Rectal smooth muscle tissue (tissue), 1 donor: Measurements from ENCODE around the gene RASSF5.

Source experiments
- H3K27ac ChIP-seq: one replicate; pipeline ENCODE4 v1.7.0; 2013; ENCODE audit warnings: low read depth, low read length, inconsistent platforms
- H3K27me3 ChIP-seq: one replicate; pipeline ENCODE4 v1.7.0; 2013; ENCODE audit warnings: low read length; ENCODE audit not compliant: control insufficient read depth, insufficient read depth
- H3K36me3 ChIP-seq: one replicate; pipeline ENCODE4 v1.7.0; 2013; ENCODE audit warnings: low read length; ENCODE audit not compliant: control insufficient read depth, insufficient read depth
- H3K4me1 ChIP-seq: one replicate; pipeline ENCODE4 v1.7.0; 2013; ENCODE audit warnings: low read length; ENCODE audit not compliant: control insufficient read depth, insufficient read depth
- H3K4me3 ChIP-seq: one replicate; pipeline ENCODE4 v1.7.0; 2013; ENCODE audit warnings: low read length
- H3K9ac ChIP-seq: one replicate; pipeline ENCODE4 v1.7.0; 2013; ENCODE audit warnings: low read length

The RASSF5 gene

GRCh38 chr1:206563367-206564207, 56.3 kb downstream of the RASSF5 start:
- no peaks in the 10 kb centered on the region for H3K4me1 ChIP-seq
- H3K27ac ChIP-seq, result no peak overlapping the region
- H3K9ac ChIP-seq, result no peak overlapping the region
- H3K27me3 ChIP-seq, result no peaks in the 10 kb centered on the region
- peak overlapping the region; percentile 18 for H3K4me3 ChIP-seq
- no peaks in the 10 kb centered on the region for H3K36me3 ChIP-seq

GRCh38 chr1:206565995-206566394, 58.7 kb downstream of the RASSF5 start:
- no peak overlapping the region for H3K27ac ChIP-seq
- H3K27me3 ChIP-seq, result no peaks in the 10 kb centered on the region
- no peak overlapping the region for H3K9ac ChIP-seq
- H3K4me1 ChIP-seq, result no peaks in the 10 kb centered on the region
- no peaks in the 10 kb centered on the region for H3K36me3 ChIP-seq
- no peak overlapping the region for H3K4me3 ChIP-seq

DNA sequence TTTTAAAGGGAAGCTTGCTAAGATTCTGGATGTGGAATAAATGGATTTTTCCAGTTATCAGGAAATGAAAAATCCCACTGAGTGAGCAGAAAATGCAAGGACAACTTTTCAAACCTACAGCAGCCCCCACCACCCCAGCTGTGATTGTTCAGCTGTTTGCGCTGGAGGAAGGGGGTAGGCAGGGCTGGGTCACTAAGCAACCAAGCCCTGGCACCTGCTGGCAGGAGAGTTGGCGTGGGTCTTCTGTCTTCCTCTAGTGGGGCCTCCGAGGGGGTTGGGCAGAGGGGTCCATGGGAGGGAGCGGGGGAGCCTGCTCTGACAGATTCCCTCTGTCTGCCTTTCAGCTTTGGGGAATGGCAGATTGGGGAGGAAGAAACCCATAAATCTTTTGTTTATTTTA, 59.7 kb downstream of the RASSF5 start:
- Histone ChIP-seq H3K9ac (no peak overlapping the region), H3K27me3 (no peaks in the 10 kb centered on the region), H3K4me3 (no peak overlapping the region), H3K4me1 (no peaks in the 10 kb centered on the region), H3K27ac (no peak overlapping the region), H3K36me3 (no peaks in the 10 kb centered on the region)

GRCh38 chr1:206568256-206568655, 60.9 kb downstream of the RASSF5 start:
- H3K4me3 ChIP-seq, result no peak overlapping the region
- no peak overlapping the region for H3K9ac ChIP-seq
- H3K27me3 ChIP-seq, result no peaks in the 10 kb centered on the region
- H3K4me1 ChIP-seq, result no peaks in the 10 kb centered on the region
- no peak overlapping the region for H3K27ac ChIP-seq
- H3K36me3 ChIP-seq, result no peaks in the 10 kb centered on the region

DNA sequence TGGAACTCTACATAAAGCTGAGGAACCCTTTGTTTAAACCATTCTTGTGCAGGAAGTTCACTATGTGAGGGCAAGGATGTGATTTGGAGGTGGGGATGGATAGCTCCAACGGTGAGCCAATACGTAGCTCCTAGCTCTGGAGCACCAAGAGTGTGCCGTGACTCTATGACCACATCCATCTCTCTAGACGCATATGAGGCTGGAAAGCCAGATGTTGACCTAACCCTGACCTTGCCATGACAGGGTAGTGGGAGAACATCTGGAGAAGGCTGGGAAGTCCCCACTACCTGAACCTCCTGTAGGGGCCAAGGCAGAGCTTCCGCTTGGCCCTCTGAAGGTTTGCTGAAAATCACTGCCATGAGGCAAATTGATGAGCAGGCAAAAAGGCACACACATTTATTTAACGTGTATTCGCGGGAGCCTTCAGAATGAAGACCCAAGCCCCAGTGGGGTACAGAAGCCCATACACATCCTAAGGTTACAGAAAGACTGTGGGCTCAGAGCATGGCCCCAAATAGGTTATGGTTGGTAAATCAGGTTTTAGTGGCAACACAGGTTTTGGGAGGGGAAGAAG, 61.5 kb downstream of the RASSF5 start:
- H3K27me3 ChIP-seq, result no peaks in the 10 kb centered on the region
- H3K9ac ChIP-seq, result no peak overlapping the region
- H3K27ac ChIP-seq, result no peak overlapping the region
- H3K4me1 ChIP-seq, result no peaks in the 10 kb centered on the region
- H3K36me3 ChIP-seq, result no peaks in the 10 kb centered on the region
- H3K4me3 ChIP-seq, result no peak overlapping the region

- no peaks in the 10 kb centered on the region for H3K27me3 ChIP-seq
- no peak overlapping the region for H3K9ac ChIP-seq
These were observed 62.2 kb downstream of the RASSF5 start for GRCh38 chr1:206569556-206569955.

DNA sequence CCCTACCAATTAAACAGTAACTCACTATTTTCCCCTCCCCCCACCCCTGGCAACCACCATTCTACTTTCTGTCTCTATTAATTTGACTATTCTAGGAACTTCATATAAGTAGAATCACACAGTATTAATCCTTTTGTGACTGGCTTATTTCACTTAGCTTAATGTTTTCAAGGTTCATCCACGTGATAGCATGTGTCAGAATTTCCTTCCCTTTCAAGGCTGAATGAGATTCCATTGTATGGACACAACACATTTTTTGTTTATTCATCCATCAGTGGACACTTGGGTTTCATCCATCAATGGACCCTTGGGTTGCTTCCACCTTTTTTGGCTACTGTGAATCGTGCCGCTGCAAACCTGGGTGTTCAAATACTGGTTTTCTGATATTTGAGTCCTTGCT, 63.2 kb downstream of the RASSF5 start:
- no peaks in the 10 kb centered on the region for H3K27me3 ChIP-seq
- no peak overlapping the region for H3K27ac ChIP-seq
- H3K9ac ChIP-seq, result no peak overlapping the region
- H3K4me3 ChIP-seq, result no peak overlapping the region
- H3K36me3 ChIP-seq, result no peaks in the 10 kb centered on the region
- no peaks in the 10 kb centered on the region for H3K4me1 ChIP-seq

More at GRCh38 chr1:206569556-206569955, 62.2 kb downstream of the RASSF5 start:
- Histone ChIP-seq H3K4me1 (no peaks in the 10 kb centered on the region), H3K36me3 (no peaks in the 10 kb centered on the region), H3K27ac (no peak overlapping the region), H3K4me3 (no peak overlapping the region)

GRCh38 chr1:206572835-206573234, 65.5 kb downstream of the RASSF5 start:
- H3K27ac ChIP-seq, result no peak overlapping the region
- H3K4me3 ChIP-seq, result no peak overlapping the region
- H3K36me3 ChIP-seq, result no peaks in the 10 kb centered on the region
- H3K9ac ChIP-seq, result no peak overlapping the region
- no peaks in the 10 kb centered on the region for H3K27me3 ChIP-seq
- H3K4me1 ChIP-seq, result no peaks in the 10 kb centered on the region

- Histone ChIP-seq H3K27ac (no peak overlapping the region), H3K4me1 (no peaks in the 10 kb centered on the region), H3K27me3 (no peaks in the 10 kb centered on the region), H3K9ac (no peak overlapping the region), H3K4me3 (no peak overlapping the region), H3K36me3 (no peaks in the 10 kb centered on the region)
These were observed 66.0 kb downstream of the RASSF5 start for GRCh38 chr1:206573319-206573718.

- no peaks in the 10 kb centered on the region for H3K27me3 ChIP-seq
- H3K36me3 ChIP-seq, result no peaks in the 10 kb centered on the region
- no peaks in the 10 kb centered on the region for H3K4me1 ChIP-seq
- no peak overlapping the region for H3K9ac ChIP-seq
- no peak overlapping the region for H3K4me3 ChIP-seq
- no peak overlapping the region for H3K27ac ChIP-seq
These were observed 66.4 kb downstream of the RASSF5 start for GRCh38 chr1:206573762-206574161.

- Histone ChIP-seq H3K27me3 (no peaks in the 10 kb centered on the region), H3K27ac (no peak overlapping the region), H3K9ac (no peak overlapping the region), H3K4me3 (no peak overlapping the region), H3K36me3 (no peaks in the 10 kb centered on the region), H3K4me1 (no peaks in the 10 kb centered on the region)
These were observed 68.0 kb downstream of the RASSF5 start for GRCh38 chr1:206575165-206575893.

DNA sequence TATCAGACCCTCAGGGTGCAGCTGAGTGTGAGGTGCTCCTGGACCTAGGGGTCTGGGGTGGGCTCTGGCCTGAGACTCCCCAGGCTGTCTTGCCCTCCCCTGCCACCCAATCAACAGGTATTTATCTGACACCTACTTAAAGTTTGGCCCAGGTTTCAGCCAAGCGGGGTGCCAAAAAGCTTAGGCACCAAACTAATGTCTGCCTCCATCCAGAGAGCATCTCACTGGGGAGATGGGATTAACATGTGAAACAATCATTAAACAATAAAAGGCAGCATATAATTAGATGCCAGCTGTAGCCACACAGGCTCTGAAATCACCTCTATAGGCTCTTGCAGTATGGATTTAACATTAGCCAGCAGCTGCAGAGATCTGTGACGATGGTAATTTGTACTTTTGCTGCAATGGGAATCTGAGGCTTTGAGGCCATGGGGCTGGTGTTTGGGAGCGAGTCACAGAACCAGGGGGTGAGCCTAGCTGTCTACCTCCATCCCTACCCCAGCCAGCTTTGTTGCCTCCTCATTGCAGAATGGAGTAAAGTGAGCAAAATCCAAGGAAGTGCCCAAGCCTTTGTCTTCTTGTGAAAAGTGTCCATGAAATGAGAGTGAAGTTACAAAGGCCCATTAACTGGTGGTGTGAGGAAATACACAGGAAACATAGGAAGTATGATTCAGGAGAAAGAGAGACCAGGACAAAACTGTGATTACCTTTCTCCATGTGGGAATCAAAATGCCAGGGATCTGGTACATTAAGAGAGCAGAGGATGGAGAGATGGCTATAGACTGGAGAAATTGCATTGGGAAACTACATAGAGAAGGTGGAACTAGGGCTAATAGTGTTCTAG, 68.8 kb downstream of the RASSF5 start:
- no peak overlapping the region for H3K4me3 ChIP-seq
- no peak overlapping the region for H3K27ac ChIP-seq
- H3K36me3 ChIP-seq, result no peaks in the 10 kb centered on the region
- no peaks in the 10 kb centered on the region for H3K4me1 ChIP-seq
- H3K9ac ChIP-seq, result no peak overlapping the region
- no peaks in the 10 kb centered on the region for H3K27me3 ChIP-seq
